Osteoblast (primary cell): Measurements from ENCODE around the gene ANKIB1. TPM values are rescaled to one million over a fixed set of nuclear protein-coding genes. Genes with fewer than 3 reads are reported as not detected.
A peak's percentile ranks its signal among the peaks of the same experiment; 100 is the strongest.

Experiments
- DNase-seq: peaks from one replicate; pipeline ENCODE4 v3.0.0; 2011; ENCODE audit warnings: low spot score, mixed read lengths; ENCODE audit not compliant: insufficient read length; ENCODE audit errors: missing footprints
- H2AFZ ChIP-seq: 2 replicates; pipeline ENCODE4 v1.6.0; 2011; ENCODE audit warnings: mild to moderate bottlenecking, low read length
- H3K27ac ChIP-seq: 2 replicates; pipeline ENCODE4 v1.5.1; 2011; ENCODE audit warnings: mild to moderate bottlenecking, low read depth, low read length, moderate library complexity
- H3K27me3 ChIP-seq: 2 replicates; pipeline ENCODE4 v1.6.0; 2012; ENCODE audit warnings: mild to moderate bottlenecking, control low read depth, inconsistent platforms, low read length, moderate library complexity; ENCODE audit not compliant: insufficient read depth
- H3K36me3 ChIP-seq: 2 replicates; pipeline ENCODE4 v1.5.1; 2011; ENCODE audit warnings: mild to moderate bottlenecking, low read length, control low read depth, moderate library complexity; ENCODE audit not compliant: insufficient read depth
- H3K4me1 ChIP-seq: 2 replicates; pipeline ENCODE4 v1.5.1; 2011; ENCODE audit warnings: mild to moderate bottlenecking, low read length, control low read depth, moderate library complexity; ENCODE audit not compliant: insufficient read depth
- H3K4me2 ChIP-seq: 2 replicates; pipeline ENCODE4 v1.6.0; 2011; ENCODE audit warnings: mild to moderate bottlenecking, low read length; ENCODE audit not compliant: insufficient read depth
- H3K4me3 ChIP-seq: fragments of 200-600 bp; sonication (generic); 3 replicates; pipeline ENCODE4 v1.5.1; 2012; ENCODE audit warnings: mild to moderate bottlenecking, low read length, inconsistent platforms; ENCODE audit not compliant: insufficient read depth
- H3K79me2 ChIP-seq: 2 replicates; pipeline ENCODE4 v1.6.0; 2012; ENCODE audit warnings: mild to moderate bottlenecking, low read length, control low read depth, inconsistent platforms; ENCODE audit not compliant: insufficient read depth
- H3K9me3 ChIP-seq: 2 replicates; pipeline ENCODE4 v1.5.1; 2011; ENCODE audit warnings: low read depth, low read length, control low read depth
- H4K20me1 ChIP-seq: 2 replicates; pipeline ENCODE4 v1.6.0; 2012; ENCODE audit warnings: mild to moderate bottlenecking, low read length, control low read depth; ENCODE audit not compliant: insufficient read depth
- total RNA-seq: library from RNA; depleted of rRNA; stranded (reverse); fragments of >200 nt; gene quantifications from 2 replicates; pipeline ENCODE4 v1.2.3, GENCODE V29; 2012
- TF ChIP-seq, protein P1 (sequence below): IDR thresholded peaks from 2 replicates; pipeline ENCODE4 v1.5.1; 2011; ENCODE audit warnings: mild to moderate bottlenecking, low read depth, low read length, moderate library complexity; ENCODE audit errors: extremely low read depth

The ANKIB1 gene
- total RNA-seq, 1 donor: 98.1 TPM

DNA sequence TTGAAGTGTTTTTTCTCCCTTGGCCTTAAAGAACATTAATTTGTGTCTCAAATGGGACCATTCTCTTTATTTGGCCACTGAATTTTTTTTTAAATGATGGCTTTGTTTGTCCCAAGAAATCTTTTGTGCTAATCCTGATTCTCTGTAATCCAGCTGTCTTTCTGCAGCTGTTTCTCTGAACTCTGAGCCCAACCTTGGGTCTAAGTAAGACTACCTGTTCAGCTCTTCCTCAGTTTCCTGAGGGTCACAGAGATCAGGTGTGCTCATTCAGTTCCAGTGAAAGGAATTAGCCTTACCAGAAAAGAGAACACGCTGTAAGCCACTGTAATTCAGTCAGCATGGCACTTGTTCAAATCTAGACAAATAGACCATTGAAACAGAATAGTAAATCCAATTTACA is 94.2 kb downstream of the ANKIB1 start:
- Histone ChIP-seq H3K36me3 (peaks cover 5% of the 10 kb centered on the region), H3K79me2 (no peaks in the 10 kb centered on the region), H2AFZ (no peak overlapping the region), H3K4me3 (no peak overlapping the region), H3K4me1 (peaks cover 2% of the 10 kb centered on the region), H3K4me2 (no peak overlapping the region), H3K27ac (no peak overlapping the region), H4K20me1 (no peaks in the 10 kb centered on the region), H3K27me3 (no peaks in the 10 kb centered on the region), H3K9me3 (no peaks in the 10 kb centered on the region)
- TF ChIP-seq, protein P1, sequence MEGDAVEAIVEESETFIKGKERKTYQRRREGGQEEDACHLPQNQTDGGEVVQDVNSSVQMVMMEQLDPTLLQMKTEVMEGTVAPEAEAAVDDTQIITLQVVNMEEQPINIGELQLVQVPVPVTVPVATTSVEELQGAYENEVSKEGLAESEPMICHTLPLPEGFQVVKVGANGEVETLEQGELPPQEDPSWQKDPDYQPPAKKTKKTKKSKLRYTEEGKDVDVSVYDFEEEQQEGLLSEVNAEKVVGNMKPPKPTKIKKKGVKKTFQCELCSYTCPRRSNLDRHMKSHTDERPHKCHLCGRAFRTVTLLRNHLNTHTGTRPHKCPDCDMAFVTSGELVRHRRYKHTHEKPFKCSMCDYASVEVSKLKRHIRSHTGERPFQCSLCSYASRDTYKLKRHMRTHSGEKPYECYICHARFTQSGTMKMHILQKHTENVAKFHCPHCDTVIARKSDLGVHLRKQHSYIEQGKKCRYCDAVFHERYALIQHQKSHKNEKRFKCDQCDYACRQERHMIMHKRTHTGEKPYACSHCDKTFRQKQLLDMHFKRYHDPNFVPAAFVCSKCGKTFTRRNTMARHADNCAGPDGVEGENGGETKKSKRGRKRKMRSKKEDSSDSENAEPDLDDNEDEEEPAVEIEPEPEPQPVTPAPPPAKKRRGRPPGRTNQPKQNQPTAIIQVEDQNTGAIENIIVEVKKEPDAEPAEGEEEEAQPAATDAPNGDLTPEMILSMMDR: no peak
- no peak for DNase-seq

DNA sequence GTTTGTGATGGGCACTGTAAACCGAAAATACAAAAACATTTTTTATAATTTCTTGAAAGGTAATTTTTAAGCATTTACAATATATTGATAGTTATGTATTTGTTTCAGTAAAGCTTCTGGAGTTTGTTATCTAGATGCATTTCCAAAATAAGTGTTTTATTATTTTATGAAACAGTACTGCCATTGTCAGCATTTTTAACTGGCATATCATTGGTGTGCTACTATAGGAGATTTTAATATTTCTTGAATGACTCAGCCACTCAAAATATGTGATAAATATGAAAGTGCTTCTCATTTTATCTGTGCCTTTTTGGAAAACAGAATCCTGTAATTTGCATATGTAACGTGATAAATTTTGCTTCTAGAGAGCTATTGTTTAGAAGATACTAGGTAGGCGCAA is 97.9 kb downstream of the ANKIB1 start:
- Histone ChIP-seq H3K36me3 (peaks cover 6% of the 10 kb centered on the region), H3K9me3 (no peaks in the 10 kb centered on the region), H3K27me3 (no peaks in the 10 kb centered on the region), H3K4me1 (peaks cover 2% of the 10 kb centered on the region), H3K4me3 (no peak overlapping the region), H3K4me2 (peak overlapping the region; percentile 40), H4K20me1 (no peaks in the 10 kb centered on the region), H2AFZ (no peak overlapping the region), H3K27ac (no peak overlapping the region), H3K79me2 (no peaks in the 10 kb centered on the region)
- DNase-seq: peak; percentile 57
- TF ChIP-seq, protein P1: no peak

DNA sequence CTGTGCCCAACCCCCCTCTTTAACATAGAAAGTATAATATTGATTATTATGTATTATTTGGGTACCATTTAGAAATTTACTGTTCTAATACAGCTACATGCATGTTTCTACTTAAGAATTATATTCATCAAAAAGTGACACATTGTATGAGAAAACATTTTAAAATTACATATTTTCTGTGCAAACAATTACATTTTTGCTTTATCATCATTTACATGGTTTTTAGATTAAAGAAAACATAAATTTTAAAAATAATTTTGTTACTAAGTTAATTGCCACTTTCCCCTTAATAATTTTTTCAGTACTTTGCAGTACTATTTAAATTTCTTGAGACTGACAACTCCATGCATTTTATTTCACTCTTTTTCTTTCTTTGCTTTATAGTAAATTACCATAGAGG is 106.2 kb downstream of the ANKIB1 start:
- no peak overlapping the region for H3K4me2 ChIP-seq
- no peaks in the 10 kb centered on the region for H3K27me3 ChIP-seq
- no peaks in the 10 kb centered on the region for H3K79me2 ChIP-seq
- H3K4me3 ChIP-seq: no peak overlapping the region
- no peak overlapping the region for H2AFZ ChIP-seq
- no peak overlapping the region for H3K27ac ChIP-seq
- DNase-seq: no peak
- H3K4me1 ChIP-seq: no peaks in the 10 kb centered on the region
- TF ChIP-seq, protein P1: no peak
- H3K9me3 ChIP-seq: no peaks in the 10 kb centered on the region
- H4K20me1 ChIP-seq: no peaks in the 10 kb centered on the region
- peaks cover 18% of the 10 kb centered on the region for H3K36me3 ChIP-seq

DNA sequence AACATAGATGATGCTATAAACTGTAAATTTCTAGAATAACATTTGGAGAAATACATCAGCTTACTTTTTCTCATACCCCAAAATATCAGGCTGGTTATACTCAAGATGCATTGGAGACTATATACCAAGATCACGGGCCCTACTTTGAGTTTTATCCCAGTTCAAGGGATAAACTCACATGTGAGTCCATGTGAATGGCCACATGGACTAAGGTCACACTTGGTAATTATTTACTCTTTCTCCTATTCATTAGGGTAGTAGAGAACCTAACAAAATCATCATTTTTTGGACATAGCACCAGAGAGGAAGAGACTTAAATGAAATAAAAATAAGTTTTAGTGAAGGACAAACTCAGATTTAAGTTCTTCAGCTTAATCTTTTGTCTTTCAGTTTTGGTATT is 108.4 kb downstream of the ANKIB1 start:
- H3K27me3 ChIP-seq: no peaks in the 10 kb centered on the region
- H3K9me3 ChIP-seq: no peaks in the 10 kb centered on the region
- H3K79me2 ChIP-seq: no peaks in the 10 kb centered on the region
- no peak overlapping the region for H3K27ac ChIP-seq
- DNase-seq: no peak
- TF ChIP-seq, protein P1: no peak
- no peak overlapping the region for H3K4me2 ChIP-seq
- H2AFZ ChIP-seq: no peak overlapping the region
- no peaks in the 10 kb centered on the region for H4K20me1 ChIP-seq
- H3K4me1 ChIP-seq: no peaks in the 10 kb centered on the region
- peaks cover 9% of the 10 kb centered on the region for H3K36me3 ChIP-seq
- H3K4me3 ChIP-seq: no peak overlapping the region
